RKO (cell line): Measurements from ENCODE around the gene PAXX.

Source experiments
- DNase-seq: peaks from one replicate; pipeline ENCODE4 v3.0.0-alpha.2; 2016; ENCODE audit warnings: low spot score

The PAXX gene

GRCh38 chr9:136953771-136954269 is 38.4 kb upstream of the PAXX start:
- DNase-seq = no peak

- no peak for DNase-seq
Observed at GRCh38 chr9:136954270-136955083, 37.7 kb upstream of the PAXX start.

- DNase-seq = no peak
Observed at GRCh38 chr9:136955202-136955942, 36.9 kb upstream of the PAXX start.

GRCh38 chr9:136955943-136956335 is 36.3 kb upstream of the PAXX start:
- DNase-seq = no peak

- no peak for DNase-seq
Observed at GRCh38 chr9:136956604-136957003, 35.6 kb upstream of the PAXX start.

GRCh38 chr9:136957461-136957860 is 34.8 kb upstream of the PAXX start:
- DNase-seq = no peak

GRCh38 chr9:136957901-136958300 is 34.3 kb upstream of the PAXX start:
- DNase-seq = no peak

GRCh38 chr9:136958473-136958872 is 33.7 kb upstream of the PAXX start:
- no peak for DNase-seq

- DNase-seq = no peak
Observed at GRCh38 chr9:136958898-136959850, 33.0 kb upstream of the PAXX start.

GRCh38 chr9:136960212-136960937 is 31.8 kb upstream of the PAXX start:
- DNase-seq = no peak

- DNase-seq = no peak
Observed at GRCh38 chr9:136960938-136961275, 31.3 kb upstream of the PAXX start.

- no peak for DNase-seq
Observed at GRCh38 chr9:136961279-136962065, 30.8 kb upstream of the PAXX start.

- DNase-seq = no peak
Observed at GRCh38 chr9:136962163-136962562, 30.1 kb upstream of the PAXX start.

GRCh38 chr9:136962701-136963248 is 29.4 kb upstream of the PAXX start:
- DNase-seq = no peak

- DNase-seq = no peak
Observed at GRCh38 chr9:136963341-136963740, 28.9 kb upstream of the PAXX start.

- DNase-seq = no peak
Observed at GRCh38 chr9:136963751-136964150, 28.5 kb upstream of the PAXX start.

- DNase-seq = no peak
Observed at GRCh38 chr9:136964171-136964689, 28.0 kb upstream of the PAXX start.

- no peak for DNase-seq
Observed at GRCh38 chr9:136964833-136965422, 27.3 kb upstream of the PAXX start.

GRCh38 chr9:136965771-136966484 is 26.3 kb upstream of the PAXX start:
- no peak for DNase-seq
